Activated B cell treated with CpG ODN at 0.5 μM for 24 hours (primary cell): ENCODE data around the gene OR8B8. TPM values are rescaled to one million over a fixed set of nuclear protein-coding genes. Genes with fewer than 3 reads are reported as not detected.

Experiments
- ATAC-seq: fragments of 200-7000 bp; cut with Tn5 transposase; one replicate; pipeline ENCODE4 v1.10.0; 2021; ENCODE audit warnings: low read depth, mild to moderate bottlenecking, moderate library complexity
- CTCF ChIA-PET: fragments of 350-600 bp; sonication (Branson Sonifier 250); formaldehyde crosslinking; loops from one replicate; lab custom pipeline; 2021; ENCODE audit warnings: antibody characterized with exemption; lab: Charles Lee
- POLR2A ChIA-PET: fragments of 350-600 bp; sonication (Branson Sonifier 250); formaldehyde crosslinking; loops from one replicate; lab custom pipeline; 2021; ENCODE audit warnings: antibody characterized with exemption; lab: Charles Lee
- DNase-seq: peaks from one replicate; pipeline ENCODE4 v3.0.0; 2022
- H3K27ac Mint-ChIP-seq: one replicate; pipeline ENCODE4 v1.8.0; 2020; ENCODE audit warnings: mixed read lengths
- H3K27me3 Mint-ChIP-seq: one replicate; pipeline ENCODE4 v1.8.0; 2021; ENCODE audit warnings: mixed read lengths
- H3K36me3 Mint-ChIP-seq: one replicate; pipeline ENCODE4 v1.8.0; 2021; ENCODE audit warnings: low read depth, mixed read lengths
- H3K4me1 Mint-ChIP-seq: one replicate; pipeline ENCODE4 v1.8.0; 2021; ENCODE audit warnings: mixed read lengths
- H3K4me3 Mint-ChIP-seq: one replicate; pipeline ENCODE4 v1.8.0; 2020; ENCODE audit warnings: mild to moderate bottlenecking, mixed read lengths
- H3K9me3 Mint-ChIP-seq: one replicate; pipeline ENCODE4 v1.8.0; 2020; ENCODE audit warnings: mixed read lengths
- intact Hi-C: fragments of 100-400 bp; cut with micrococcal nuclease; formaldehyde crosslinking; loops from one replicate; pipeline ENCODE4 v1.15.1; 2024
- total RNA-seq: library from RNA; stranded (reverse); gene quantifications from 2 replicates; pipeline ENCODE4 v1.2.3, GENCODE V29; 2022
- TF ChIP-seq, protein P1 (sequence below): fragments of 200-600 bp; IDR thresholded peaks from one replicate; pipeline ENCODE4 v1.8.0; 2022; ENCODE audit warnings: antibody characterized with exemption, mild to moderate bottlenecking

OR8B8 gene
- total RNA-seq, 1 donor from 2014 or later, result not detected

GRCh38 chr11:124394408-124394807, 51.1 kb downstream of the OR8B8 start:
- H3K9me3 Mint-ChIP-seq, result no peaks in the 10 kb centered on the region
- no peaks in the 10 kb centered on the region for H3K36me3 Mint-ChIP-seq
- DNase-seq (no peak), ATAC-seq (no peak)
- intact Hi-C loops, result no loop called here
- no peak overlapping the region for H3K27ac Mint-ChIP-seq
- CTCF ChIA-PET, result no interaction called here
- H3K27me3 Mint-ChIP-seq, result no peaks in the 10 kb centered on the region
- TF ChIP-seq, protein P1, sequence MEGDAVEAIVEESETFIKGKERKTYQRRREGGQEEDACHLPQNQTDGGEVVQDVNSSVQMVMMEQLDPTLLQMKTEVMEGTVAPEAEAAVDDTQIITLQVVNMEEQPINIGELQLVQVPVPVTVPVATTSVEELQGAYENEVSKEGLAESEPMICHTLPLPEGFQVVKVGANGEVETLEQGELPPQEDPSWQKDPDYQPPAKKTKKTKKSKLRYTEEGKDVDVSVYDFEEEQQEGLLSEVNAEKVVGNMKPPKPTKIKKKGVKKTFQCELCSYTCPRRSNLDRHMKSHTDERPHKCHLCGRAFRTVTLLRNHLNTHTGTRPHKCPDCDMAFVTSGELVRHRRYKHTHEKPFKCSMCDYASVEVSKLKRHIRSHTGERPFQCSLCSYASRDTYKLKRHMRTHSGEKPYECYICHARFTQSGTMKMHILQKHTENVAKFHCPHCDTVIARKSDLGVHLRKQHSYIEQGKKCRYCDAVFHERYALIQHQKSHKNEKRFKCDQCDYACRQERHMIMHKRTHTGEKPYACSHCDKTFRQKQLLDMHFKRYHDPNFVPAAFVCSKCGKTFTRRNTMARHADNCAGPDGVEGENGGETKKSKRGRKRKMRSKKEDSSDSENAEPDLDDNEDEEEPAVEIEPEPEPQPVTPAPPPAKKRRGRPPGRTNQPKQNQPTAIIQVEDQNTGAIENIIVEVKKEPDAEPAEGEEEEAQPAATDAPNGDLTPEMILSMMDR, result no peak
- POLR2A ChIA-PET, result no interaction called here
- H3K4me3 Mint-ChIP-seq, result no peak overlapping the region
- H3K4me1 Mint-ChIP-seq, result no peaks in the 10 kb centered on the region

Other genes starting within 250 kb of the OR8B8 start
- not detected in 2 replicates for gene OR8G1, start 204.6 kb downstream of the OR8B8 start, total RNA-seq
- not detected in 2 replicates for gene OR8G5, start 189.3 kb downstream of the OR8B8 start, total RNA-seq
- not detected in 2 replicates for gene OR8D1, start 131.7 kb downstream of the OR8B8 start, total RNA-seq
- not detected in 2 replicates for gene OR8D2, start 125.5 kb downstream of the OR8B8 start, total RNA-seq
- gene OR8B2, start 61.2 kb downstream of the OR8B8 start, total RNA-seq, result not detected in 2 replicates
- not detected in 2 replicates for gene OR8B3, start 46.7 kb downstream of the OR8B8 start, total RNA-seq
- gene OR8B4, start 20.8 kb downstream of the OR8B8 start, total RNA-seq, result not detected in 2 replicates
- gene OR8B12, start 98.0 kb upstream of the OR8B8 start, total RNA-seq, result not detected in 2 replicates
- gene OR8A1, start 124.3 kb upstream of the OR8B8 start, total RNA-seq, result not detected in 2 replicates
- not detected in 2 replicates for gene PANX3, start 165.7 kb upstream of the OR8B8 start, total RNA-seq
- gene TBRG1, start 177.2 kb upstream of the OR8B8 start, total RNA-seq, result 43.7 and 54.6 TPM in 2 replicates
- gene SIAE, start 228.0 kb upstream of the OR8B8 start, total RNA-seq, result 2.6 and 3.4 TPM in 2 replicates
- 1.2 and 1.6 TPM in 2 replicates for gene SPA17, start 228.2 kb upstream of the OR8B8 start, total RNA-seq